ENCODE results near the gene PLPP1.
"Not testable (repeated sequence)": the region's sequence is repeated elsewhere in the genome, so short reads cannot be mapped to it uniquely, and the experiment has no call there.

Gene PLPP1

DNA sequence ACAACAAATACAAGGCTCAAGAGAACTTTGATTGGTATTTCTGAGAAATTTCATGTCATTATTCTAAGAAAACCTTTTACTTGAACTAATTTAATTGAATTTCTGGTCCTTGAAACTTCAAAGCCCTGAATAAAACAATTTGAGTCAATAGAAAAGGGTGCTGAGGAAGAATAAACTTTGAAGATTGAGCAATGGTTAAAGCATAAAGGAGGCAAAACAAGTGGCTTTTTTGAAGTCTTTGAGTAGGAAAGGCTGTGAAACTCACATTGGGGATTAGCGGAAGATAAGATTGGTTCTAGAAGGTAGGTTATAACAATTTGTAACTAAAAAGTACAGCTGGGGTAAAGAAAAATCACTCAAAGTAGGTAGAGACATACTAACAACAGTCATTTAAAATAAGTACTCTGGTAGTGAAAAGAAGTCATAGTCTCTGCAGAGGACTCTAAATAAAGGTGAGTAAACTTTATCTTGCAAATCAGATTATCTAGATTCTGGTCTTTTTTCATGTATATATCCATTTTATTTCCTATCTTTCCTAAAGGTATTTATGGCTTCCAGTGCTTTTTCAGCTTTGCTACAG lies 6.4 kb upstream of the PLPP1 start:
- no peak for DNase-seq

DNA sequence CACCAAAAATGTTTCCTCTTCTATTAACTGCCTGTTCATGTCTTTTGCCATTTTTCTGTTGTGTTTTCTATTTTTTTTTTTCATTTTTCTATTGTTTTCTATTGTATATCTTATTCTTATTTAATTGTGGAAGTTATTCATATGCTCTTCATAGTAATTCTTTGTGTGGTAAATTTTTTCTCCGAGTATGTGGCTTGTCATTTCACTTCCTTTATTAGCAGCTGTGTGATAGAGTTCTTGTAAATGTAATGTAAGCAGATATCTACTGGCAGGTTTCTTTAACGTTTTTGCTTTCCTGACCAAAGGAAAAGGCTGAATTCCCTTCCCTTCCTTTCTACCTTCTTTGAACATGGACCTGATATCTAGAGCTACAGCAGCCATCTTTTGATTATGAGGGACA lies 5.8 kb upstream of the PLPP1 start:
- no peak for DNase-seq

DNA sequence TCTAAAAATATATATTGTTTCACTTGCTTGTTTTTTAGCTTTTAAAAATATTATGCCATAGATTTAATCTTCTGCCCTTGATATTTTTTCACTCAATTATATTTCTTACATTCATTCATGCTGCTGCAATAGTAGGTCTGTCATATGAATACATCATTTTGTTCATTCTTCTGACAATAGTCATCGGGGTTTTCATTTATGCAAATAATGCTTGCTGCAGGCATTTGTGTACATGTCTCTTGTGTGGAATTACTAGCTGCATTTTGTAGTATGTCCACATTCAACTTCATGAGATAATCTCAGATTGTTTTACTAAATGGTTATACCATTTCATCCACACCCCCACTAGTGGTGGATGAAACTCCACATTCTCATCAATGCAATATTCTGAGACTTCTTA lies 5.3 kb upstream of the PLPP1 start:
- DNase-seq, result no peak

- no peak for DNase-seq
These were observed 3.9 kb upstream of the PLPP1 start for GRCh38 chr5:55538661-55539060.

DNA sequence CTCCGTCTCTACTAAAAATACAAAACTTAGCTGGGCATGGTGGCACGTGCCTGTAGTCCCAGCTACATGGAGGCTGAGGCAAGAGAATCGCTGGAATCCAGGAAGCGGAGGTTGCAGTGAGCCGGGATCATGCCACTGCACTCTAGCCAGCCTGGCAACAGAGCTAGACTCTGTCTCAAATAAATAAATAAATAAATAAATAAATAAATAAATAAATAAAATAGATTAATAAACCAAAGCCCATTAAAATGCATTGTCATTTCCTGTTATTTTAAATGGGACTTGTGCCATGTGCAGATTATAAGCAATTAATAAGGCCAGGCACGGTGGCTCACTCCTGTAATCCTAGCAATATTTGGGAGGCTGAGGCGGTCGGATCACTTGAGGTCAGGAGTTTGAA lies 2.6 kb upstream of the PLPP1 start:
- not testable (repeated sequence) for DNase-seq

- DNase-seq, result no peak
These were observed 588 bp upstream of the PLPP1 start for GRCh38 chr5:55535199-55535905.

DNA sequence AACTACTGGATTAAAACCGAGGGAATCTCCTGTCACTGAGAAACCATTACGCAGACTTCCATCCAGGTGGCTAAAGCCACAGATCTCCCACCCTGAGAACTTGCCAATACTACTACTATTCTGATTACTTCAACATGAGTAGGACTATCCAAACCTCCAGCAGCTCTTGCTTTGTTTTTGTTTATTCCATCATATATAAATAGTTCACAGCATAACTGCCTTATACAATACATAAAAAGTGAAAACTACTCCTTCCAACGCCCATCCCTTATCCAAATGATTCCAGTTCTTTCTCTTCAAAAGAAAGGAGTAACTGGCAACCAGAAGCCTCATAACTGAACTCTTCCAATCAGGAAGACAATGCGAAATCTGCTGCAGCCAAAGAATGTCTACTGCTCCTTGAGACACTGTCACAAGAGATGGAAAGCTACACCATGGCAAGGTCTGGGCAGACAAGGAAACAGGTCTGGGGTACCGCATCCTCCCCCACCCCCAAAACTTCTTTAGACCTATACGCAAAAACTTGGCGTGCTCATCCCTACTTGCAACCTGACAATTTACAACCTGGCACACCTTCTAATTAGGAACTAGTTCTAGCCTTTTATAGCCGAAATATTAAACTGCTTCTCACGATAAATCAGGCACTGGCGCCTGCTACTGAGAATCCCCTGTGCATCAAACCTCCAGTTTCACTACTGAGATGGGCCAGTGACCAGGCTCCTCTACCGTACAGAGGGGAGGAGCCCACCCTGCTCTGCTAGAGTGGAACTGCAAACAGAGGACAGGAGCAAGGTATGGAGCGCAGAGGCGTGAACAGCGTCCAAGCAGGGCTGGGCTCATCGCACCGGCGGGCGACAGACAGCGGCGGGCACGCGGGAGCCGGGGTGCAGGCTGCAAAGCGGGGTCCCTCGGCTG lies 986 bp downstream of the PLPP1 start:
- no peak for DNase-seq

DNA sequence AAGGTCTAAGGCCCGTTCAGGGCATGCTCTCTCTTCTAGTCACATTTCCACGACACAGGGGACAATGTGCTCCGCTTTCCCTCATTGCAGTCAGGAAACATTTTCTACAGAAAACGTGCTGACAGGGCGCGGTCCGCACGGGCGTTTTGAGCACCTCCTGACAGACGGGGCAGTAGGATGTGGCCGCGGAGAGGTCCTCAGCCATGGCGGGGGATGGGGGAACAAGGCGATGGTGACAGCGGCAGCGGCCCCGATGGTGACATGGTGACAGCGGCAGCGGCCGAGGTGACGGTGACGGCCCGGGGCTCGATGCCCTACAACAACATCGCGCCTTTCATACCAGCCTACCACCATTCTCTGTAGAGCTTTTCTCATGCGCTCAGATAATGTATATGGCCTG lies 4.1 kb downstream of the PLPP1 start:
- no peak for DNase-seq

DNA sequence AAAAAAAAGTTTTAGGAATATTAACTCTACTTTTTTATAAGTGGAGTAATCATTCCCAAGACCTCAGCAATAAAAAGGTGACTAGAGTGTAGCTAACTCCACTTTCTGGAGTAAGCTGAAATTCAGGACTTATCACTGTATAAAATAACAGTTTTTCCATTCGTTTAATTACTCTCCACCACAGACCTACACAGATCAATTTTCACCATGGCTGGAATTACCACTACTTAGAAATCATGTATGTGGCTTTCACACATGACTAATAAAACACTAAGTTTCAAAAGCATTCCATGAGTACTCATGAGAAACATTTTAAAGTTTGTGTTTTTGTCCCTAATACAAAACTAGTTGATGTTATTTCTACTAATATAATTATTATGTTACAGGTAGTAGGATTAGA lies 9.9 kb downstream of the PLPP1 start:
- no peak for DNase-seq

DNA sequence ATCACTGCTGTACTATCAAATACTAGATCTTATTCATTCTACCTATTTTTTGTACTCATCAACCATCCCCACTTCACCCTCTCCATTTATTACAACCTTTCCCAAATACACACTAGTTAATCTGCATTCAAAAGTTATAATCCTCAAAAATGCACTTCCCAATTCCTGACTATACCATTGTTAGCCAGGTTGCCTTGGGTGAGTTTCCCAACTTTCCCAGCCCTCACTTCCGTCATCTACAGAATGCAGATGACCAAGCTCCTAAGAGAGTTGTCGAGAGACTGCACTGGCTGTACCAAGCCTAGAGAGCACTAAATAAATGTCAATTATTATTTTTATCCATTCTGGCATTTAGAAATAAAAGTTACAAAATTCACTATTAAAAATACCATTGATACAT lies 11.5 kb downstream of the PLPP1 start:
- DNase-seq, result no peak

- DNase-seq, result no peak
These were observed 12.9 kb downstream of the PLPP1 start for GRCh38 chr5:55521881-55522280.

GRCh38 chr5:55520117-55520839 lies 14.5 kb downstream of the PLPP1 start:
- no peak for DNase-seq

DNA sequence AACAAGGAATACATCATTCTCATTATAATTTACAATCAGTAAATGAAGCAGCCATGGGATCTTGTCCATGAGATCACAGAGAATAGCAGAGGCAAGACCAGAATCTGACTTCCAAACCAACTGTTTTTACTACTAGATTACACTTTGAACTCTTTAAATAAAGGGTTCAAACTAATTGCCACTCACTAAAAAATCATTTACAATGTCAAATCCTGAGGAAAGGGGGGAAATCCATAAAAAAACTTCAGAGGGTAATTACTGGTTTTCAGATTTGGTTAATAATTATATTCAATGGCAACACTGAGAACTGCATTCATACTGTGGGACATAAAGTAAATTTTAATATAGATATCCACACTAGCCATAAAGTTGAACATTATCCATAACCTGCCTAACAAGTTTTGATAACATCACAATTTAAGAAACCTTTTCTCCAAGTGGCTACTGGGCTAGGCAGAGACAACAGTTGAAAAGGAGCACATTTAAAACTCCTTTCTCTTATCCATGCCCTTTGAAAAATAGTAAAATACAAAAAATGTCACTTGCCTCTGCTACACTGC lies 15.9 kb downstream of the PLPP1 start:
- no peak for DNase-seq

DNA sequence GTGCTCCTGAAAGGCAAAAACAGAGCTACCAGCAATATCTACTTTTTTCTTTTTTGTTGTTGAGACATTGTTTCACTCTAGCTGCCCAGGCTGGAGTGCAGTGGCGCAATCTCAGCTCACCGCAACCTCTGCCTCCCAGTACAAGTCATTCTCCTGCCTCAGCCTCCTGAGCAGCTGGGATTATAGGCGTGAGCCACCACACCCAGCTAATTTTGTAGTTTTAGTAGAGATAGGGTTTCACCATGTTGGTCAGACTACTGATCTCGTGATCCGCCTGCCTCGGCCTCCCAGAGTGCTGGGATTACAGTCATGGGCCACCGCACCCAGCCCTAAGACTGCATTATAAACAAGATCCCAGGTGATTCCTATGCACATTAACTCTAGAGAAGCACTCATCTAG lies 17.0 kb downstream of the PLPP1 start:
- no peak for DNase-seq

GRCh38 chr5:55511010-55511409 lies 23.8 kb downstream of the PLPP1 start:
- no peak for DNase-seq

DNA sequence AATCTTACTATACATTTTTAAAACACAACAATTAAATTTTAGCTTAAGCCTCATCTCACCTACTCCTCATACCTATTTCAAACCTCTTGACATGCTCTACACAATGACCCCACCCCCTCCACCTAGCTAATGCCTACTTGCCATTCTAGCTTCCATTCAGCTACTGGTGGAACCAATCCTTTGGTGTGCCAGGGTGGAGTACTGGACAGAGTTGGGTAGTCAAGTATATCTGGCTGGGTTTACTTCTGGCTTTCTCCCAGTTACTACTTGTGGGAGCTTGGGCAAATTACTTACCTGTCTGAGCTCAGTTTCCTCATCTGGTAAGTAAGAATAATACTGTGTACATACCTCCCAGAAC lies 24.3 kb downstream of the PLPP1 start:
- DNase-seq, result no peak

DNA sequence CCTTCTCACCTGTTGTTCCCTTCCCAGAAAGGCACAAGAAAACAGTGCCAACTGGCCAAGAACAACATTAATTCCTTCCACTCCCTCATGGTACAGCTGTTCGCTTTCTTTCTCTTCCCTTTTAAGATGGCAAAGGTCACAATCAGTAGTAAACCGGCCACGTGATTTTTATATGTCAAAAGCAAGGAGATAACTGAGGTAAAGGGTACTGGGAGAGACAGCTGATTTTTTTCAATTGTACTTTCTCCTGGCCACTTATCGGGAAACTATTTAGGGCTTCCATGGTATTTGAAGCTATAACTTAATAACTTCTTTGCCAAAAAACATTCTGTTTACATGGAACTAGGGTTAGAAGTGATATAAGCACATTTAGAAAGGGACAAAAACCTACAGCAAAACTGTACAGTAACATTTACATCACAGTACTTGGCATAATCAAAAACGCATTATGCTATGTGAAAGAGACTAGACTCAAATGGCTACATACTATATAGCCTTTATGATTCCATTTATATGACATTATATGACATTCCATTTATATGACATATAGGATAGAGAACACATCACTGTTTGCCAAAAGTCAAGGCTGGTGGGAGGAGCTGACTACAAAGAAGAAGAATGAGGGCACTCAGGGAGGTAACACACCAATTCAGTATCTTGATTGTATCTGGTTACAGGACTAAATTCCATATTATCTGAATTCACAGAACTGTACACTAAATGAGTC lies 24.8 kb downstream of the PLPP1 start:
- no peak for DNase-seq

DNA sequence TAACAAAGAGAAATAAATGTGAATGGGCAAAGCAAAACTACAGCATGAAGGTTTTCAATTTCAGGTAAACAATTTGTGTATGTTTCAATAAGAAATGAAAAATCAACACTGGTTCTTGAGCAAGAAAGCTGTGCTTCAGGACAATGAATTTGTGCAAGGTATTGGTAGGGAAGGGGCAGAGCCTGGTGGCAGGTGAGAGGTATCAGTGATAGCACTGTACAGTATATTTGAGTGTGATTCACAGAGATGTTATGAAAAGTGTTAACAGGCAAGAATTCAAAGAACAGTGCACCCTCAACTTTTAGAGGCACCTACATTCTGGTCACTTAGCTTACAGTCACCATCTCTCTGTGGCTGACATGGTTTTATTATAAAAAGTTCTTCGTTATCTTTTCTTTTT lies 25.7 kb downstream of the PLPP1 start:
- no peak for DNase-seq

DNA sequence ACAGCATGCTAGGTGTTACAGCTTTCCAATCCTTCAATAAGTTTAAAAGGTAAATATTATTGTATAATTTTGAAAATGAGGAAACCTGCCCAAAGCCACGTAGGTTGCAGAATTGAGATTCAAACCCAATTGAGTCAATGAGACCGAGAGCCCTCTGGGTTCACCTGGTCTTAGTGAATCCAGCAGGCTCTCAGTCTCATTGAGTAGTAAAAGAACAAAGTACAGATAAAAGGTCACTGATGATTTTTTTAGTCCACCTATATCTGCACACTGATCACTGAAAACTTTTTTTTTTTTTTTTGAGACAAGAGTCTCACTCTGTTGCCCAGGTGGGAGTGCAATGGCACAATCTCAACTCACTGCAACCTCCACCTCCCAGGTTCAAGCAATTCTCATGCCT lies 27.2 kb downstream of the PLPP1 start:
- DNase-seq, result no peak

DNA sequence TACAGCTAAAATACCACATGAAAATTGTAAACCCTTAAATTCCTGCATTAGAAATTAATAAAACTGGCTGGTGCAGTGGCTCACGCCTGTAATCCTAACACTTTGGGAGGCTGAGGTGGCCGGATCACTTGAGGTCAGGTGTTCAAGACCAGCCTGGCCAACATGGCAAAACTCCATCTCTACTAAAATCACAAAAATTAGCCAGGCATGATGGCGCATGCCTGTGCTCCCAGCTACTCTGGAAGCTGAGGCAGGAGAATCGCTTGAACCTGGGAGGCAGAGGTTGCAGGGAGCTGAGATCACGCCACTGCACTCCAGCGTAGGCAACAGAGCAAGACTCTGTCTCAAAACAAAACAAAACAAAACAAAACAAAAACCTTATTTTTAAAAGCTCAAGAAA lies 29.1 kb downstream of the PLPP1 start:
- DNase-seq, result not testable (repeated sequence)

- DNase-seq, result not testable (repeated sequence)
These were observed 30.8 kb downstream of the PLPP1 start for GRCh38 chr5:55503917-55504316.

GRCh38 chr5:55502759-55503158 lies 32.0 kb downstream of the PLPP1 start:
- DNase-seq, result no peak
